H1 (cell line): Measurements from ENCODE around the gene MBOAT2. TPM values are rescaled to one million over a fixed set of nuclear protein-coding genes. Genes with fewer than 3 reads are reported as not detected.

Source experiments
- CTCF ChIA-PET: fragments of 300-600 bp; sonication (Branson Sonifier 250); formaldehyde crosslinking; loops from one replicate; lab custom pipeline; 2021; ENCODE audit not compliant: partially characterized antibody; lab: Charles Lee
- POLR2A ChIA-PET: fragments of 300-600 bp; sonication (Branson Sonifier 250); formaldehyde crosslinking; loops from one replicate; lab custom pipeline; 2021; ENCODE audit warnings: inconsistent platforms; ENCODE audit not compliant: partially characterized antibody; lab: Charles Lee
- DNase-seq, 2 experiments: peaks; one replicate each; pipeline versions ENCODE4 v3.0.0 to v3.0.0-alpha.2; 2010 to 2022; ENCODE audit warnings: low spot score in 2 of 2, low read depth in 1 of 2, mixed read lengths in 1 of 2
- FAIRE-seq: peaks from 2 replicates; lab custom pipeline; 2011; peaks lifted over from hg19 to GRCh38; lab: Jason Lieb, UNC
- H2AFZ ChIP-seq: 2 replicates; pipeline ENCODE4 v1.8.1; 2012; ENCODE audit warnings: low read length, inconsistent platforms
- H2AK5ac ChIP-seq: 2 replicates; pipeline ENCODE4 v1.6.1; 2013; ENCODE audit warnings: low read depth, low read length
- H2BK120ac ChIP-seq: replicated peaks from 2 replicates; pipeline ENCODE3; 2013; ENCODE audit warnings: low read depth, low read length, inconsistent platforms
- H2BK12ac ChIP-seq: 2 replicates; pipeline ENCODE4 v1.6.1; 2013; ENCODE audit warnings: low read depth, low read length
- H2BK15ac ChIP-seq: 2 replicates; pipeline ENCODE4 v1.6.1; 2013; ENCODE audit warnings: low read length
- H2BK20ac ChIP-seq: 2 replicates; pipeline ENCODE4 v1.6.1; 2013; ENCODE audit warnings: low read length
- H2BK5ac ChIP-seq: 2 replicates; pipeline ENCODE4 v1.6.1; 2013; ENCODE audit warnings: low read depth, low read length
- H3K14ac ChIP-seq: 2 replicates; pipeline ENCODE4 v1.6.1; 2013; ENCODE audit warnings: inconsistent platforms; ENCODE audit not compliant: insufficient read length
- H3K18ac ChIP-seq: 2 replicates; pipeline ENCODE4 v1.6.1; 2013; ENCODE audit warnings: low read length; ENCODE audit errors: extremely low read depth
- H3K23ac ChIP-seq: 2 replicates; pipeline ENCODE4 v1.6.1; 2013; ENCODE audit warnings: inconsistent platforms; ENCODE audit not compliant: insufficient read length
- H3K23me2 ChIP-seq: 2 replicates; pipeline ENCODE4 v1.6.1; 2013; ENCODE audit warnings: low read depth, low read length
- H3K27ac ChIP-seq: 2 replicates; pipeline ENCODE4 v1.6.1; 2011; ENCODE audit warnings: low read depth, low read length, inconsistent platforms
- H3K27me3 ChIP-seq, 4 experiments: replicated peaks in 1 of 4; 1 replicate in 1 of 4; 2 replicates in 3 of 4; pipeline versions ENCODE4 v1.6.1 to v1.8.1; 2011 to 2013; ENCODE audit warnings: low read length in 3 of 4, mild to moderate bottlenecking in 3 of 4, inconsistent platforms in 2 of 4, mixed read lengths in 2 of 4, moderate library complexity in 1 of 4; ENCODE audit not compliant: control insufficient read depth in 3 of 4, insufficient read depth in 3 of 4; ENCODE audit errors: extremely low read depth in 1 of 4
- H3K36me3 ChIP-seq, 4 experiments: 2 replicates each; pipeline versions ENCODE4 v1.6.1 to v1.8.1; 2011 to 2013; ENCODE audit warnings: mild to moderate bottlenecking in 4 of 4, low read length in 3 of 4, moderate library complexity in 2 of 4, control low read depth in 1 of 4, inconsistent platforms in 1 of 4; ENCODE audit not compliant: insufficient read depth in 4 of 4, control insufficient read depth in 2 of 4
- H3K4ac ChIP-seq: replicated peaks from 2 replicates; pipeline ENCODE3; 2013; ENCODE audit warnings: low read length, low read depth, mixed read lengths, inconsistent platforms; ENCODE audit not compliant: insufficient read length
- H3K4me1 ChIP-seq, 4 experiments: replicated peaks in 1 of 4; 1 replicate in 1 of 4; 2 replicates in 3 of 4; pipeline versions ENCODE4 v1.6.1 to v1.8.1; 2011 to 2013; ENCODE audit warnings: low read length in 3 of 4, inconsistent platforms in 2 of 4, mixed read lengths in 1 of 4; ENCODE audit not compliant: insufficient read depth in 4 of 4, control insufficient read depth in 3 of 4
- H3K4me2 ChIP-seq, 2 experiments: 2 replicates each; pipeline versions ENCODE4 v1.6.1 to v1.8.1; 2011 to 2013; ENCODE audit warnings: low read depth in 2 of 2, low read length in 2 of 2, control low read depth in 1 of 2, inconsistent platforms in 1 of 2, mild to moderate bottlenecking in 1 of 2; ENCODE audit not compliant: insufficient read depth in 1 of 2
- H3K4me3 ChIP-seq, 4 experiments: fragments of 200-600, 300-600 bp in 1 of 4; sonication (generic), shearing (Covaris generic), sonication (Bioruptor Twin) in 1 of 4; 2 replicates each; pipeline versions ENCODE4 v1.5.1 to v1.8.1; 2011 to 2016; ENCODE audit warnings: low read length in 4 of 4, low read depth in 3 of 4, control low read depth in 2 of 4, inconsistent platforms in 2 of 4, mild to moderate bottlenecking in 2 of 4, mixed read lengths in 1 of 4, moderate library complexity in 1 of 4; ENCODE audit not compliant: insufficient read depth in 2 of 4; ENCODE audit errors: extremely low read depth in 1 of 4
- H3K56ac ChIP-seq: replicated peaks from 2 replicates; pipeline ENCODE3; 2013; ENCODE audit warnings: low read depth, mild to moderate bottlenecking, mixed read lengths, low read length, inconsistent platforms; ENCODE audit not compliant: insufficient read length
- H3K79me1 ChIP-seq: 2 replicates; pipeline ENCODE4 v1.6.1; 2013; ENCODE audit warnings: low read depth, low read length, control low read depth
- H3K79me2 ChIP-seq, 2 experiments: 2 replicates each; pipeline versions ENCODE4 v1.6.1 to v1.8.1; 2012 to 2013; ENCODE audit warnings: low read length in 2 of 2, mild to moderate bottlenecking in 2 of 2, inconsistent platforms in 1 of 2; ENCODE audit not compliant: insufficient read depth in 2 of 2, control insufficient read depth in 1 of 2
- H3K9ac ChIP-seq, 4 experiments: replicated peaks in 1 of 4; 1 replicate in 1 of 4; 2 replicates in 3 of 4; pipeline versions ENCODE4 v1.6.1 to v1.8.1; 2011 to 2013; ENCODE audit warnings: low read depth in 3 of 4, low read length in 3 of 4, control low read depth in 2 of 4, mild to moderate bottlenecking in 2 of 4, moderate library complexity in 2 of 4, inconsistent platforms in 1 of 4; ENCODE audit errors: extremely low read depth in 1 of 4
- H3K9me3 ChIP-seq, 2 experiments: 2 replicates each; pipeline versions ENCODE4 v1.6.1 to v1.8.1; 2012 to 2013; ENCODE audit warnings: mild to moderate bottlenecking in 2 of 2, moderate library complexity in 2 of 2, control low read depth in 1 of 2, inconsistent platforms in 1 of 2, low read depth in 1 of 2, low read length in 1 of 2, mixed read lengths in 1 of 2; ENCODE audit not compliant: insufficient read depth in 2 of 2
- H4K20me1 ChIP-seq, 2 experiments: replicated peaks in 1 of 2; 2 replicates each; pipeline versions ENCODE3 to v1.8.1; 2011 to 2013; ENCODE audit warnings: inconsistent platforms in 2 of 2, low read length in 2 of 2, mild to moderate bottlenecking in 1 of 2; ENCODE audit not compliant: insufficient read depth in 2 of 2, control insufficient read depth in 1 of 2
- H4K5ac ChIP-seq: 2 replicates; pipeline ENCODE4 v1.6.1; 2013; ENCODE audit warnings: low read length, low read depth, mixed read lengths, inconsistent platforms; ENCODE audit not compliant: insufficient read length
- H4K8ac ChIP-seq: 2 replicates; pipeline ENCODE4 v1.8.0; 2013; ENCODE audit warnings: mild to moderate bottlenecking, moderate library complexity, low read length, inconsistent platforms; ENCODE audit not compliant: insufficient read depth; ENCODE audit errors: extremely low read depth
- H4K91ac ChIP-seq: replicated peaks from 2 replicates; pipeline ENCODE3; 2013; ENCODE audit warnings: low read length, mixed read lengths, inconsistent platforms; ENCODE audit not compliant: insufficient read length
- WGBS, 2 experiments: shearing (Covaris generic) in 1 of 2; methylation state at CpG; one replicate each; pipeline versions ENCODE4 v1.1.6 to v1.1.7; 2013 to 2015; ENCODE audit warnings: low lambda C conversion rate in 2 of 2, mixed read lengths in 2 of 2, inconsistent platforms in 1 of 2, low coverage in 1 of 2, missing lambda C conversion rate in 1 of 2; ENCODE audit not compliant: insufficient replicate concordance in 2 of 2, insufficient coverage in 1 of 2, insufficient read length in 1 of 2; ENCODE audit errors: extremely low coverage in 1 of 2, missing lambda C conversion rate in 1 of 2; 5-methylcytosine and 5-hydroxymethylcytosine counted together
- polyA plus RNA-seq, 7 experiments: library from polyadenylated mRNA; depleted of rRNA in 3 of 7; stranded (reverse) in 5 of 7; unstranded in 2 of 7; fragments of >200 nt in 5 of 7; fragments of 200-250 nt in 2 of 7; gene quantifications; 1 replicate in 5 of 7; 2 replicates in 1 of 7; 4 replicates in 1 of 7; pipeline versions ENCODE4 v1.2.1 to v1.2.3, GENCODE V29; 2011 to 2013; ENCODE audit warnings: missing spikeins in 2 of 7, mixed read lengths in 2 of 7
- total RNA-seq: library from RNA; stranded (reverse); fragmentation: NEBNext Ultra II Directional; extraction: Animal tissue kit (Norgen Biotek cat#: 25700); gene quantifications from 2 replicates; pipeline ENCODE4 v1.2.1, GENCODE V29; 2021

MBOAT2 gene
- total and polyA plus RNA-seq, 2 of the 8 experiments (the other 6 are each of a cell fraction or from before 2014, with no cell fraction given) = 11.2 to 23.4 TPM

GRCh38 chr2:8888963-8889362, 114.5 kb downstream of the MBOAT2 start:
- Histone ChIP-seq H3K18ac (no peak overlapping the region), H3K9me3 (no peaks in the 10 kb centered on the region), H2BK120ac (no peak overlapping the region), H2BK12ac (no peak overlapping the region), H3K79me2 (no peaks in the 10 kb centered on the region), H2BK20ac (no peak overlapping the region), H3K14ac (no peak overlapping the region), H3K4me3 (no peak overlapping the region), H3K4me1 (peaks cover 1 to 9% (median 4%) of the 10 kb centered on the region in 4 experiments), H3K79me1 (no peaks in the 10 kb centered on the region), H3K23ac (no peak overlapping the region), H3K4ac (no peak overlapping the region), H2BK5ac (no peak overlapping the region), H4K91ac (no peak overlapping the region), H4K5ac (no peak overlapping the region), H3K27me3 (no peaks in the 10 kb centered on the region), H3K56ac (no peak overlapping the region), H3K4me2 (no peak overlapping the region), H3K27ac (no peak overlapping the region), H3K23me2 (no peaks in the 10 kb centered on the region), H3K9ac (no peak overlapping the region), H4K20me1 (peaks cover 0 to 1% of the 10 kb centered on the region in 2 experiments), H2AK5ac (no peak overlapping the region), H3K36me3 (no peaks in the 10 kb centered on the region; a peak in 1 of 8 replicates), H4K8ac (no peak overlapping the region), H2BK15ac (no peak overlapping the region), H2AFZ (no peak overlapping the region)
- CTCF ChIA-PET = interaction anchor here (0.6 to 3.5 kb wide), 5 partner anchors 15 to 585 kb away, joined by 3 to 16 read pairs (median 4); no protein-coding TSS in a partner anchor
- no peak for FAIRE-seq
- 89% methylated on average over 8 of the region's 8 CpGs; no CpG with 5 or more reads in 1 of the 2 experiments for WGBS, 2 experiments
- POLR2A ChIA-PET = no interaction called here
- no peak for DNase-seq
